Neural cell (in vitro differentiated cells): ENCODE data around the gene FANCC. TPM values are rescaled to one million over a fixed set of nuclear protein-coding genes. Genes with fewer than 3 reads are reported as not detected.

ENCODE experiments used
- H2AFZ ChIP-seq: fragments of 200-600, 300-800 bp; sonication (generic), shearing (Covaris generic); 2 replicates; pipeline ENCODE4 v1.6.0; 2014; ENCODE audit warnings: low read depth, mild to moderate bottlenecking, antibody characterized with exemption, low read length, moderate library complexity
- H3F3A ChIP-seq: fragments of 200-600 bp; shearing (Covaris generic); 2 replicates; pipeline ENCODE4 v1.6.1; 2016; ENCODE audit warnings: mild to moderate bottlenecking, moderate library complexity, mixed read lengths, antibody characterized with exemption, low read length; ENCODE audit not compliant: insufficient read depth, poor library complexity, severe bottlenecking
- H3K27ac ChIP-seq: fragments of 200-600, 300-800 bp; sonication (generic), shearing (Covaris generic); 2 replicates; pipeline ENCODE4 v1.5.1; 2014; ENCODE audit warnings: mild to moderate bottlenecking, low read length, moderate library complexity
- H3K27me3 ChIP-seq: fragments of 300-800, 200-600 bp; sonication (generic), shearing (Covaris generic); 2 replicates; pipeline ENCODE4 v1.6.0; 2014; ENCODE audit warnings: mild to moderate bottlenecking, low read depth, low read length, moderate library complexity; ENCODE audit not compliant: insufficient read depth
- H3K36me3 ChIP-seq: fragments of 300-800, 200-600 bp; sonication (generic), shearing (Covaris generic); 2 replicates; pipeline ENCODE4 v1.5.1; 2014; ENCODE audit warnings: mild to moderate bottlenecking, antibody characterized with exemption, low read length, moderate library complexity; ENCODE audit not compliant: insufficient read depth
- H3K4me2 ChIP-seq: fragments of 300-800, 200-600 bp; sonication (generic), shearing (Covaris generic); 2 replicates; pipeline ENCODE4 v1.6.0; 2014; ENCODE audit warnings: mild to moderate bottlenecking, low read length
- H3K4me3 ChIP-seq: fragments of 300-800, 200-600 bp; sonication (generic), shearing (Covaris generic); 2 replicates; pipeline ENCODE4 v1.5.1; 2014; ENCODE audit warnings: mild to moderate bottlenecking, low read length, moderate library complexity
- H3K79me2 ChIP-seq: fragments of 200-600 bp; shearing (Covaris generic); replicated peaks from 2 replicates; pipeline ENCODE4 v1.6.0; 2014; ENCODE audit warnings: mild to moderate bottlenecking, low read length, moderate library complexity; ENCODE audit not compliant: insufficient read depth
- H3K9ac ChIP-seq: fragments of 300-800, 200-600 bp; sonication (generic), shearing (Covaris generic); 2 replicates; pipeline ENCODE4 v1.6.1; 2016; ENCODE audit warnings: mild to moderate bottlenecking, low read length, mixed read lengths
- H3K9me2 ChIP-seq: fragments of 200-600 bp; shearing (Covaris generic); 2 replicates; pipeline ENCODE4 v1.6.1; 2016; ENCODE audit warnings: mild to moderate bottlenecking, low read length, mixed read lengths; ENCODE audit not compliant: insufficient read depth
- H3K9me3 ChIP-seq: fragments of 200-600, 300-800 bp; sonication (generic), shearing (Covaris generic); 2 replicates; pipeline ENCODE4 v1.6.1; 2016; ENCODE audit warnings: mild to moderate bottlenecking, mixed run types, low read length, moderate library complexity, mixed read lengths
- H4K20me1 ChIP-seq: fragments of 200-600 bp; shearing (Covaris generic); 2 replicates; pipeline ENCODE4 v1.6.1; 2016; ENCODE audit warnings: mild to moderate bottlenecking, mixed run types; ENCODE audit not compliant: insufficient read depth
- CTCF ChIP-seq: fragments of 450-650 bp; IDR thresholded peaks from 2 replicates; pipeline ENCODE4 v1.5.1; 2014; ENCODE audit warnings: antibody characterized with exemption, mild to moderate bottlenecking, moderate library complexity; ENCODE audit not compliant: poor library complexity, severe bottlenecking
- EP300 ChIP-seq: fragments of 450-650 bp; conservative IDR thresholded peaks from 2 replicates; pipeline ENCODE4 v1.6.1; 2014; ENCODE audit warnings: antibody characterized with exemption, mild to moderate bottlenecking, moderate library complexity; ENCODE audit not compliant: poor library complexity, severe bottlenecking
- EZH2 ChIP-seq: fragments of 200-600, 300-800 bp; shearing (Covaris generic), sonication (generic); IDR thresholded peaks from 2 replicates; pipeline ENCODE4 v1.6.1; 2014; ENCODE audit warnings: antibody characterized with exemption, low read length, borderline replicate concordance, mild to moderate bottlenecking; ENCODE audit not compliant: insufficient read depth, poor library complexity, severe bottlenecking
- MXI1 ChIP-seq: fragments of 450-650 bp; conservative IDR thresholded peaks from 2 replicates; pipeline ENCODE4 v1.6.1; 2014; ENCODE audit warnings: antibody characterized with exemption, mild to moderate bottlenecking; ENCODE audit not compliant: poor library complexity, severe bottlenecking
- POLR2AphosphoS5 ChIP-seq: IDR thresholded peaks from 2 replicates; pipeline ENCODE4 v1.6.1; 2012
- RAD21 ChIP-seq: fragments of 450-650 bp; conservative IDR thresholded peaks from 2 replicates; pipeline ENCODE4 v1.6.1; 2014; ENCODE audit warnings: antibody characterized with exemption, mild to moderate bottlenecking, moderate library complexity
- SMC3 ChIP-seq: fragments of 450-650 bp; conservative IDR thresholded peaks from 2 replicates; pipeline ENCODE4 v1.6.1; 2014; ENCODE audit warnings: antibody characterized with exemption, mild to moderate bottlenecking, moderate library complexity; ENCODE audit not compliant: poor library complexity
- TAF1 ChIP-seq: IDR thresholded peaks from 2 replicates; pipeline ENCODE4 v1.6.1; 2012; ENCODE audit warnings: low read depth
- polyA plus RNA-seq: library from polyadenylated mRNA; depleted of rRNA; stranded (reverse); fragments of >200 nt; gene quantifications from 2 replicates; pipeline ENCODE4 v1.2.3, GENCODE V29; 2014
- TF ChIP-seq, protein P1 (sequence below): IDR thresholded peaks from 2 replicates; pipeline ENCODE4 v1.6.1; 2012; ENCODE audit warnings: borderline replicate concordance

FANCC gene
- polyA plus RNA-seq, 1 donor from 2014 or later, result 9.7 TPM

GRCh38 chr9:95074632-95075031 lies 242.9 kb downstream of the FANCC start:
- no peaks in the 10 kb centered on the region for H3F3A ChIP-seq
- no peak overlapping the region for H3K4me3 ChIP-seq
- TF ChIP-seq, protein P1, sequence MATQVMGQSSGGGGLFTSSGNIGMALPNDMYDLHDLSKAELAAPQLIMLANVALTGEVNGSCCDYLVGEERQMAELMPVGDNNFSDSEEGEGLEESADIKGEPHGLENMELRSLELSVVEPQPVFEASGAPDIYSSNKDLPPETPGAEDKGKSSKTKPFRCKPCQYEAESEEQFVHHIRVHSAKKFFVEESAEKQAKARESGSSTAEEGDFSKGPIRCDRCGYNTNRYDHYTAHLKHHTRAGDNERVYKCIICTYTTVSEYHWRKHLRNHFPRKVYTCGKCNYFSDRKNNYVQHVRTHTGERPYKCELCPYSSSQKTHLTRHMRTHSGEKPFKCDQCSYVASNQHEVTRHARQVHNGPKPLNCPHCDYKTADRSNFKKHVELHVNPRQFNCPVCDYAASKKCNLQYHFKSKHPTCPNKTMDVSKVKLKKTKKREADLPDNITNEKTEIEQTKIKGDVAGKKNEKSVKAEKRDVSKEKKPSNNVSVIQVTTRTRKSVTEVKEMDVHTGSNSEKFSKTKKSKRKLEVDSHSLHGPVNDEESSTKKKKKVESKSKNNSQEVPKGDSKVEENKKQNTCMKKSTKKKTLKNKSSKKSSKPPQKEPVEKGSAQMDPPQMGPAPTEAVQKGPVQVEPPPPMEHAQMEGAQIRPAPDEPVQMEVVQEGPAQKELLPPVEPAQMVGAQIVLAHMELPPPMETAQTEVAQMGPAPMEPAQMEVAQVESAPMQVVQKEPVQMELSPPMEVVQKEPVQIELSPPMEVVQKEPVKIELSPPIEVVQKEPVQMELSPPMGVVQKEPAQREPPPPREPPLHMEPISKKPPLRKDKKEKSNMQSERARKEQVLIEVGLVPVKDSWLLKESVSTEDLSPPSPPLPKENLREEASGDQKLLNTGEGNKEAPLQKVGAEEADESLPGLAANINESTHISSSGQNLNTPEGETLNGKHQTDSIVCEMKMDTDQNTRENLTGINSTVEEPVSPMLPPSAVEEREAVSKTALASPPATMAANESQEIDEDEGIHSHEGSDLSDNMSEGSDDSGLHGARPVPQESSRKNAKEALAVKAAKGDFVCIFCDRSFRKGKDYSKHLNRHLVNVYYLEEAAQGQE, result no peak
- no peak for TF ChIP-seq MXI1
- TF ChIP-seq RAD21, result no peak
- no peaks in the 10 kb centered on the region for H4K20me1 ChIP-seq
- no peaks in the 10 kb centered on the region for H3K9me3 ChIP-seq
- H3K4me2 ChIP-seq, result no peak overlapping the region
- no peaks in the 10 kb centered on the region for H3K9me2 ChIP-seq
- no peaks in the 10 kb centered on the region for H3K79me2 ChIP-seq
- no peak overlapping the region for H3K27ac ChIP-seq
- no peaks in the 10 kb centered on the region for H3K27me3 ChIP-seq
- no peak overlapping the region for H3K9ac ChIP-seq
- no peaks in the 10 kb centered on the region for H3K36me3 ChIP-seq
- H2AFZ ChIP-seq, result no peak overlapping the region

GRCh38 chr9:95073918-95074317 lies 243.6 kb downstream of the FANCC start:
- TF ChIP-seq EZH2, result no peak
- no peak for TF ChIP-seq TAF1
- no peak for TF ChIP-seq CTCF
- no peak for TF ChIP-seq EP300
- TF ChIP-seq RAD21, result no peak
- TF ChIP-seq SMC3, result no peak
- no peak for TF ChIP-seq MXI1
- TF ChIP-seq POLR2AphosphoS5, result no peak
- TF ChIP-seq, protein P1, result no peak
- H3K79me2 ChIP-seq, result no peaks in the 10 kb centered on the region
- no peaks in the 10 kb centered on the region for H4K20me1 ChIP-seq
- no peaks in the 10 kb centered on the region for H3F3A ChIP-seq
- H3K4me3 ChIP-seq, result no peak overlapping the region
- no peaks in the 10 kb centered on the region for H3K9me2 ChIP-seq
- H3K36me3 ChIP-seq, result no peaks in the 10 kb centered on the region
- no peaks in the 10 kb centered on the region for H3K9me3 ChIP-seq
- no peak overlapping the region for H3K9ac ChIP-seq
- H3K4me2 ChIP-seq, result no peak overlapping the region
- H3K27me3 ChIP-seq, result no peaks in the 10 kb centered on the region
- H3K27ac ChIP-seq, result no peak overlapping the region
- H2AFZ ChIP-seq, result no peak overlapping the region
